ENCODE results near the gene POLR2I.

POLR2I gene

DNA sequence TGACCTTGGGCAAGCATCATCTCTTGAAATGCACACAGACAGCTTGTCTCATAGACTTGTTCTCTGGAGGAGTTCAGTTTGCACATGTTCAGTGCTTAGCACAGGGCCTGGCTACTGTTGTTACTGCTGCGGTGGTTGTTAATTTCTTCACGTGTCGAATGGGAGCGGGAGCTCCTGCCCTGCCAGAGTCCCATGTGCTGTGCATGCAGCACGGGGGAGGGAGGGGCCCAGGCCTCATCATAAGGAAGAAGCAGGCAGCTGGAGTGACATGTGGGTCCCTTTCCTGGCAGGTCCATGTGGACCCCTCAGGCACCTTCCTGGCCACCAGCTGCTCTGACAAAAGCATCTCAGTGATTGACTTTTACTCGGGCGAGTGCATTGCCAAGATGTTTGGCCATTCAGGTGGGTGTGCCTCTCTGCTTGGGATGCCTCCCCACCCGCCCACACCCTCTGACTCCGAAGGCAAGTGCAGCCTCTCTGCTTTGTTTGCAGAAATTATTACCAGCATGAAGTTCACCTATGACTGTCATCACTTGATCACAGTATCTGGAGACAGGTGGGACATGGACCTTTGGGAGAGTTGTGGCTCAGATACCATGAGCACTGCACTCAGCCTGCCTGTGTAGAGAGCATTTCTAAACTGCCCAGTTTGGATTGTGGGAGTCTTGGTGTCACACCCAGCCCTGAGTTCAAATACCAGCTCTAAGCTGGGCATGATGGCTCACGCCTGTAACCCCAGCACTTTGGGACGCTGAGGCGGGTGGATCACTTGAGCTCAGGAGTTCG lies 23.6 kb downstream of the POLR2I start:
- H3K4me3 ChIP-seq (replicated peaks; ENCODE audit: low read depth, low read length), result no peak overlapping the region
- TF ChIP-seq, protein P1, sequence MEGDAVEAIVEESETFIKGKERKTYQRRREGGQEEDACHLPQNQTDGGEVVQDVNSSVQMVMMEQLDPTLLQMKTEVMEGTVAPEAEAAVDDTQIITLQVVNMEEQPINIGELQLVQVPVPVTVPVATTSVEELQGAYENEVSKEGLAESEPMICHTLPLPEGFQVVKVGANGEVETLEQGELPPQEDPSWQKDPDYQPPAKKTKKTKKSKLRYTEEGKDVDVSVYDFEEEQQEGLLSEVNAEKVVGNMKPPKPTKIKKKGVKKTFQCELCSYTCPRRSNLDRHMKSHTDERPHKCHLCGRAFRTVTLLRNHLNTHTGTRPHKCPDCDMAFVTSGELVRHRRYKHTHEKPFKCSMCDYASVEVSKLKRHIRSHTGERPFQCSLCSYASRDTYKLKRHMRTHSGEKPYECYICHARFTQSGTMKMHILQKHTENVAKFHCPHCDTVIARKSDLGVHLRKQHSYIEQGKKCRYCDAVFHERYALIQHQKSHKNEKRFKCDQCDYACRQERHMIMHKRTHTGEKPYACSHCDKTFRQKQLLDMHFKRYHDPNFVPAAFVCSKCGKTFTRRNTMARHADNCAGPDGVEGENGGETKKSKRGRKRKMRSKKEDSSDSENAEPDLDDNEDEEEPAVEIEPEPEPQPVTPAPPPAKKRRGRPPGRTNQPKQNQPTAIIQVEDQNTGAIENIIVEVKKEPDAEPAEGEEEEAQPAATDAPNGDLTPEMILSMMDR (IDR thresholded peaks at IDR 0.05; ENCODE audit: low read depth, low read length, missing control alignments), result no peak
- no peak for DNase-seq (ENCODE audit: extremely low read depth, low read depth)

DNA sequence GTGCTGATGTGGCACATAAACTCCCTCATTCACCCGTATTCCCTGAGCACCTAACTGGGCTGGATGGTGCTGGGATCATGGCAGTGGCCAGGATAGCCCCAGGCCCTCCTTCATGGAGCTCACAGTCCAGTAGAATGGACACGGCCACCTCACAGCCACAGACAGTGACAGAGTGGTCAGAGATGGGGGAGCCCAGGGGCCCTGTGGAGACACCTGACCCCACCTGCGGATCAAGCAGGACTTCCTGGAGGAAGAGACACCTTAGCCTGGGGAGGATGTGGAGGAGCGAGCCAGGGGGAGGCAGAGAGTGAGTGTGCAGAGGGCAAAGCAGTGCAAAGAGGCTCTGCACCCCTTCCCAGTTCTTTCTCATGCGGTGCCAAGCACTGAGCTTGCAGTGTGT lies 24.8 kb downstream of the POLR2I start:
- TF ChIP-seq, protein P1 (IDR thresholded peaks at IDR 0.05; ENCODE audit: low read depth, low read length, missing control alignments), result no peak
- H3K4me3 ChIP-seq (replicated peaks; ENCODE audit: low read depth, low read length), result no peak overlapping the region
- DNase-seq (ENCODE audit: extremely low read depth, low read depth), result no peak

DNA sequence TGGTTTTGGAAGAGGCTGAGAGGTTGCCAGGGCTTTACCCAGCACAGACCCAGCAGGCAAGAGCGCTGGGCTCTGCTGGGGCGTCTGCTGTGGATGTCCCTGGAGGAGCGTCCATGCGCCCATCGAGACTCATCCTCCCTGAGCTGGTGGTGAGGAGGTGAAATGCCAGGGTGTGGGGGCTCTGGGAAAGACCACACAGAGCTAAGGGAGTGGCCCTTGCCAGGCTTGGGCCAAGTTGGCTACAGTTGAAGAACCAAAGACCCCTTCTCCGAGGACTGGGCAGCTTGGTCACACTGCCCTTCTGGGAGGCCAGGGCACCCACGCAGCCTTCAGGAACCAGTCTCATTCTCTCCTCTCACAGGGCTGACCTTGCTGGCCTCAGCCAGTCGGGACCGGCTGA lies 28.3 kb downstream of the POLR2I start:
- TF ChIP-seq, protein P1 (IDR thresholded peaks at IDR 0.05; ENCODE audit: low read depth, low read length, missing control alignments), result no peak
- no peak overlapping the region for H3K4me3 ChIP-seq (replicated peaks; ENCODE audit: low read depth, low read length)
- no peak for DNase-seq (ENCODE audit: extremely low read depth, low read depth)

DNA sequence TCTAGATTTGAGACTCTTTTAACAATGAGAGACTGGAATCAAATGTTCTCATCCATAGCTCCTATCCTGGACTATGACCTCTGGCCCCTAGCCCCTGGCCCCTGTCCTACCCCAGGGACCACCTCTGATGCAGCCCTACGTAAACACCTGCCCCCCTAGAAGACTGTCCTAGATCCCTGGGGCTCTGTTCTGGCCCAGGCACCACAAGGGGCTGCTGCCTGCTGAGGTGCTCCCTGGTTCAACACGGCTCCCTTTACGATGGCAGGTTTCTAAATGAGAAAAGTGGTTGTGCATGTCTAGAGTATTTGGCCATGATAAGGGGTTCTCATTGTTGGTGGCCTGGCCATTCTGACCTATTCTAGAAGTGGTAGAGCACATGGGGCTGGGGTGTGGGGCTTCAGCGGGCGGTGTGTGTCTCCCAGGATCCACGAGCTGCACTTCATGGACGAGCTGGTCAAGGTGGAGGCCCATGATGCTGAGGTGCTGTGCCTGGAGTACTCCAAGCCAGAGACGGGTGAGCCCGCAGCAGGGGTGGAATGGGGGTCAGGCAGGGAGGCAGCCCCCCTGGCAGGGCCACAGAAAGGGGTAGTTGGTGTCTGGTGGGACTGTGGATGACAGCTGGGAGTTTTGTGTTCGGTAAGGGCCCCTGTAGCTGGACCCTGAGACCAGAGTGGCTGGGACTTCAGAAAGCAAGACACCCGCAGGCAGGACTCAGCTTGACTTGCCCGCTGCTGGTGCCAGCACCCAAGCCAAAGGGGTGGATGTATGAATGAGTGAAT lies 30.3 kb downstream of the POLR2I start:
- TF ChIP-seq, protein P1 (IDR thresholded peaks at IDR 0.05; ENCODE audit: low read depth, low read length, missing control alignments), result no peak
- H3K4me3 ChIP-seq (replicated peaks; ENCODE audit: low read depth, low read length), result no peak overlapping the region
- DNase-seq (ENCODE audit: extremely low read depth, low read depth), result no peak

DNA sequence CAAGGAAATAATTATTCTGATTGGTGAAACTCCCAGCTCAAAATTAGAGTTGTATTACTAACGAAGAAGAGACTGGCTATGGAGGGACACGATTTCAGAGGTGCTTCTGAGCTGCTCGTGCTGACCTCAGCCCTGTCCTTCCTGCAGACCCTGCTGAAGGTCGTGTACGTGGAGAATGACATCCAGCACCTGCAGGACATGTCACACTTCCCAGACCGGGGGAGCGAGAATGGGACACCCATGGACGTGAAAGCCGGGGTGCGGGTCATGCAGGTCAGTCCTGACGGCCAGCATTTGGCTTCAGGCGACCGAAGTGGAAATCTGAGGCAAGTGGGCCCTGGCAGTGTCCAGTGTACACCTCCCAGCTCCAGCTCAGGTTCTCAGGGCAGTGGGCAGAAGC lies 31.8 kb downstream of the POLR2I start:
- no peak for DNase-seq (ENCODE audit: extremely low read depth, low read depth)
- TF ChIP-seq, protein P1 (IDR thresholded peaks at IDR 0.05; ENCODE audit: low read depth, low read length, missing control alignments), result no peak
- no peak overlapping the region for H3K4me3 ChIP-seq (replicated peaks; ENCODE audit: low read depth, low read length)

DNA sequence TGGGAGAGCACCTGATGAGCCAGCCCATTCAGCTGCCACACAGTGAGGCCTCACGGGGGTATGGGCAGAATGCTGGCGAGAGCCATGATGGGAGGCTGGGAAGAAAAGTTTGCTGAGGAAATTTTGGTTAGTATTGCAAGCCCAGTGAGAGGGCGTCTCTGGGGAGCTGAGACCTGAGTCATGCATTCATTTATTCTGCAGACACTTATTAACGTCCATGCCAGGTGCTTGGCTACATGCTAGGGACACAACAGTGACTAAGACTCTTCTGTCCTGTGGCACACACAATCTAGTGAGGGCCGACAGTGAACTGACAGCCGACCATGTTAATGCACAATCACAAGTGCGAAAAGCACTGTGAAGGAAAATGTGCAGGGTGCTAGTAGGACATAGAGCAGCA lies 32.8 kb downstream of the POLR2I start:
- no peak overlapping the region for H3K4me3 ChIP-seq (replicated peaks; ENCODE audit: low read depth, low read length)
- TF ChIP-seq, protein P1 (IDR thresholded peaks at IDR 0.05; ENCODE audit: low read depth, low read length, missing control alignments), result no peak
- DNase-seq (ENCODE audit: extremely low read depth, low read depth), result no peak
